IgD-negative memory B cell (primary cell): Measurements from ENCODE around the gene GPRIN1. TPM values are rescaled to one million over a fixed set of nuclear protein-coding genes. Genes with fewer than 3 reads are reported as not detected.
"Not testable (repeated sequence)": the region's sequence is repeated elsewhere in the genome, so short reads cannot be mapped to it uniquely, and the experiment has no call there.

Experiments used
- H3K27ac Mint-ChIP-seq, 3 donors: one replicate each; pipeline ENCODE4 v1.8.0; 2020 to 2022; ENCODE audit warnings: mild to moderate bottlenecking in 3 of 3, mixed read lengths in 3 of 3, moderate library complexity in 1 of 3
- H3K27me3 Mint-ChIP-seq: one replicate; pipeline ENCODE4 v1.8.0; 2021; ENCODE audit warnings: mixed read lengths
- H3K36me3 Mint-ChIP-seq: one replicate; pipeline ENCODE4 v1.8.0; 2020; ENCODE audit warnings: mild to moderate bottlenecking, mixed read lengths
- H3K4me1 Mint-ChIP-seq, 3 donors: one replicate each; pipeline ENCODE4 v1.8.0; 2020 to 2022; ENCODE audit warnings: mixed read lengths in 3 of 3, mild to moderate bottlenecking in 1 of 3
- H3K4me3 Mint-ChIP-seq, 4 donors: one replicate each; pipeline ENCODE4 v1.8.0; 2020 to 2022; ENCODE audit warnings: mild to moderate bottlenecking in 4 of 4, mixed read lengths in 4 of 4, moderate library complexity in 3 of 4
- H3K9me3 Mint-ChIP-seq, 3 donors: one replicate each; pipeline ENCODE4 v1.8.0; 2020 to 2021; ENCODE audit warnings: mixed read lengths in 3 of 3, mild to moderate bottlenecking in 1 of 3
- polyA plus RNA-seq: library from polyadenylated mRNA; unstranded; fragments of 300-500 nt; fragmentation: Illumina TruSeq; gene quantifications from one replicate; pipeline ENCODE4 v1.2.3, GENCODE V29; 2021

The GPRIN1 gene
- polyA plus RNA-seq, 1 donor from 2014 or later = 0.35 TPM

DNA sequence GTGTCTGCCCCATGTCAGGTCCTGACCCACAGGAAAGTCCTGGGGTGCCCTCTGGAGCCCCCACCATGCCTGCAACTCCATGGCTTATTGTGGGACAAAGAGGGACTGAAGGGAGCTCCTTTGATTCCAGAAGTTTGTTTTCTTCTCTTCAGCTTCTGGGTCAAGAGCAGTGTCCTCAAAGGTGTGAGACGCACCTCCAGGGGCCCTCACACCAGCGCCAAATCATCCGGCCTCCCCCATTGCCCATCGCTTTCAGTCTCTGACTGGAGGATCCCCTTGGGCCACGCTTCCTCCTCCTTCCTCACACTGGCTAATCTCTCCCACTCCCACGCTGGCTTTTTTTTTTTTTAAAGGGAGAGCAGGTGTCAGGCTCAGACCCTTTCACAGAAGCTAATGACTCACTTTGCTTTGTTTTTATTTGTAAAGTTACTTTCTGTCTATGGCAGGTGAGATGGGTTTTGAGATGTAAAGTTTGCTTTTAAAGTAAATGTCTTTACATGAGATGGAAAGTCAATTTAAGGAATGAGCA, 44.1 kb downstream of the GPRIN1 start:
- Mint-ChIP-seq H3K36me3 (peaks cover 2% of the 10 kb centered on the region), H3K4me1 (peaks cover 0 to 4% (median 0%) of the 10 kb centered on the region in 3 donors), H3K27ac (no peak overlapping the region), H3K9me3 (no peaks in the 10 kb centered on the region), H3K27me3 (peaks cover 16% of the 10 kb centered on the region), H3K4me3 (no peak overlapping the region)

DNA sequence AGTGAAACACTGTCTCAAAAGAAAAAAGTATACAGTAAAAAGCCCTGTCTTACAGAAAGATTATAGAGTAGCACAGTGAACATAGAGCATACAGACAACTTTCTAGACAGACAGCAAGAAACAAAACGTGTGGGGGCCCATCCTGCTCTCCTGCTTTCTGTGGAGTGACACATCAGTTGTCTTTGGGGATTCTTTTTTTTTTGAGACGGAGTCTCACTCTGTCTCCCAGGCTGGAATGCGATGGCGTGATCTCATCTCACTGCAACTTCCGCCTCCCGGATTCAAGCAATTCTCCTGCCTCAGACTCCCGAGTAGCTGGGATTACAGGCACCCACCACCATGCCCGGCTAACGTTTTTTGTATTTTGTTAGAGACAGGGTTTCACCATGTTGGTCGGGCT, 46.0 kb downstream of the GPRIN1 start:
- peak overlapping the region in 1 of 3 donors; percentile 68 for H3K27ac Mint-ChIP-seq
- H3K36me3 Mint-ChIP-seq = peaks cover 2% of the 10 kb centered on the region
- H3K9me3 Mint-ChIP-seq = no peaks in the 10 kb centered on the region
- peak overlapping the region in 1 of 4 donors; percentile 42 for H3K4me3 Mint-ChIP-seq
- peaks cover 21% of the 10 kb centered on the region for H3K27me3 Mint-ChIP-seq
- peaks cover 3 to 6% (median 6%) of the 10 kb centered on the region in 3 donors for H3K4me1 Mint-ChIP-seq

DNA sequence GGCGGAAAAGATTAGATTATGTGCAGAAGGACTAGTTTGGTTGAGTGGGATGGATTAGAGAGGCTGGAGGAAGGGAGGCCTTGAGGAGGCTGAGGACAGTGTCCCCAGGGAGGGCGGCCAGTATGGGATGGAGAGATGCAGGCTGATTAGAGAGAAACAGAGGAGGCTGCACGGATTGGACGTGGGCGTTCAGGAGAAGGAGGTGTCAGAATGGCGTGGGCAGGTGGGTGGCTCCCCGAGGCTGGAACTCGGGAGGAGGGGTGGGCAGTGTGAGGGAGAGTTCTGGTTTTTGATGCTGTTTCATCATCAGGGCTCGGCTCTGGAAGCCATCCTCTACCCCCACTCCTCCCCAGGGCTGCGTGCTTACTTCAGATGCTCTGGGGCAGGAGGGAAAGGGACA, 47.8 kb downstream of the GPRIN1 start:
- peaks cover 20% of the 10 kb centered on the region for H3K27me3 Mint-ChIP-seq
- peaks cover 3 to 6% (median 6%) of the 10 kb centered on the region in 3 donors for H3K4me1 Mint-ChIP-seq
- no peak overlapping the region for H3K4me3 Mint-ChIP-seq
- H3K9me3 Mint-ChIP-seq = no peaks in the 10 kb centered on the region
- no peak overlapping the region for H3K27ac Mint-ChIP-seq
- H3K36me3 Mint-ChIP-seq = peaks cover 2% of the 10 kb centered on the region

DNA sequence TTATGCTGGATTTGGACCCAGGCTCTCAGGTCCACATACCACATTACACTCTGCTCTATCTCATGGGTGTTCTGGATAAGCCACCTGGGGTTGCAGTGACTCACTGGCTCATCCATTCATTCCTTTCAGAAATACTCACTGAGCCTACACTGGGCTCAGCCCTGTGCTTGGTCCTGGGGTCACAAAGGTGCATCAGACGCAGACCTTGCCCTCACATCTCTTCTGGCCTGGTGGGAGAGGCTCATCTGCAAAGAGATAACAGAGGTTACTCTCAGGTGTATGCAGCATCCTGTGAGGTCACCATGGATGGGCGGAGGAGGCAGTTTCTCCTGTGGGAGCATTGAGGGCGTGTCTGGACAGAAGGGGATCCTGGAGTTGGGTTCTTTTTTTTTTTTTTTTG, 48.7 kb downstream of the GPRIN1 start:
- Mint-ChIP-seq H3K9me3 (no peaks in the 10 kb centered on the region), H3K36me3 (peaks cover 2% of the 10 kb centered on the region), H3K4me1 (peaks cover 3 to 6% (median 6%) of the 10 kb centered on the region in 3 donors), H3K4me3 (peak overlapping the region in 1 of 4 donors; percentile 57), H3K27me3 (peaks cover 18% of the 10 kb centered on the region), H3K27ac (peak overlapping the region in 1 of 3 donors; percentile 46)

DNA sequence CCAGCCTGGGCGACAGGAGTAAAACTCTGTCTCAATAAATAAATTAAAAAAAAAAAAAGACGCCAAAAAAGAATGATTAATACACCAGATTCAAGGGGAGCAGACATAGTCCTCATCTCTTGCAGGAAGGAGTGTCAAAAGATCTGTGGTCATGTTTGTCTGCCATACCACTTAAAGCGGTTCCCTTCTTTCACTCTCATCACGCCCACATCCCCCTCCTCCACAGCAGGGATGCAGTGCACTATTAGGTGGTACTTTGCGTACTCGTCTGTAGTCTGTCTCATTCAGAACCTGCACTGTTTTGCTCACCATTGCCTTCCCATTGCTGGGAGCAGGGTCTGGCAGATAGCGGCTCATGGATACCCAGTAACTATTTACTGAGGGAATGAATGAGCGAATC, 49.6 kb downstream of the GPRIN1 start:
- no peak overlapping the region for H3K27ac Mint-ChIP-seq
- H3K4me1 Mint-ChIP-seq = peaks cover 4 to 6% (median 4%) of the 10 kb centered on the region in 3 donors
- peaks cover 2% of the 10 kb centered on the region for H3K36me3 Mint-ChIP-seq
- H3K9me3 Mint-ChIP-seq = no peaks in the 10 kb centered on the region
- no peak overlapping the region for H3K4me3 Mint-ChIP-seq
- peaks cover 17% of the 10 kb centered on the region for H3K27me3 Mint-ChIP-seq

DNA sequence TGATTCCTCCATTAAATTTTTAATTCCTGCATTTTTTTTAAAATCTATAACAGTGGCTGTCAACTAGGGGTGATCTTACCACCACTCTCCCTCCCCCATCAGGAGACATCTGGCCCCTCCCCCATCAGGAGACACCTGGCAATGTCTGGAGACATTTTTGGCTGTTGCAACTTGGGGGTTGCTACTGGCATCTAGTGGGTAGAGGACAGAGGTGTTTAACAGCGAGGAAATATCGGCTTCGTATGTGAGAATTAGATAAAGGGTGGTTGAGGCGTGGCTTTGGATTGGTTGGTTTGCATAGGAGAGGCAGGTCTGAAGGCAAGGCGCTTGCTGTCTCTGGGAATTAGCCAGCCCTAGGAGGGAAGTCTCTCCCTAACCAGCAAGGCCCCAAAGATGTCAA, 50.3 kb downstream of the GPRIN1 start:
- no peaks in the 10 kb centered on the region for H3K9me3 Mint-ChIP-seq
- H3K4me1 Mint-ChIP-seq = peaks cover 4 to 11% (median 7%) of the 10 kb centered on the region in 3 donors
- no peak overlapping the region for H3K27ac Mint-ChIP-seq
- H3K36me3 Mint-ChIP-seq = peaks cover 2% of the 10 kb centered on the region
- no peak overlapping the region for H3K4me3 Mint-ChIP-seq
- H3K27me3 Mint-ChIP-seq = peaks cover 16% of the 10 kb centered on the region

DNA sequence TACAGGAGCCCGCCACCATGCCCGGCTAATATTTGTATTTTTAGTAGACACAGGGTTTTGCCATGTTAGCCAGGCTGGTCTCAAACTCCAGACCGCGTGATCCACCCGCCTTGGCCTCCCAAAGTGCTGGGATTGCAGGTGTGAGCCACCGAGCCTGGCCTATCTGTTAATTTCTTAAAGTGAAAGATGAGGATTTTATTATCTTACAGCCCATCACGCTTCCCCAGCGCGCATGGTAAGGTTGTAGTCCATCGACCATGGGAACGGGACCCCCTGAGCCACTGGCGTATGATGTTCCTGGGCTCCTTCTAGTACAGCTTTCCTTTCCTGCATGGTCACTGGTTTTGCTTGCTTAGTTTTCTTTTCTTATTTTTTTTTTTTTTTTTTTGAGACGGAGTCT, 52.1 kb downstream of the GPRIN1 start:
- H3K4me3 Mint-ChIP-seq = no peak overlapping the region
- no peaks in the 10 kb centered on the region for H3K9me3 Mint-ChIP-seq
- peaks cover 2% of the 10 kb centered on the region for H3K36me3 Mint-ChIP-seq
- H3K27me3 Mint-ChIP-seq = peaks cover 11% of the 10 kb centered on the region
- peaks cover 6 to 12% (median 12%) of the 10 kb centered on the region in 3 donors for H3K4me1 Mint-ChIP-seq
- no peak overlapping the region for H3K27ac Mint-ChIP-seq

DNA sequence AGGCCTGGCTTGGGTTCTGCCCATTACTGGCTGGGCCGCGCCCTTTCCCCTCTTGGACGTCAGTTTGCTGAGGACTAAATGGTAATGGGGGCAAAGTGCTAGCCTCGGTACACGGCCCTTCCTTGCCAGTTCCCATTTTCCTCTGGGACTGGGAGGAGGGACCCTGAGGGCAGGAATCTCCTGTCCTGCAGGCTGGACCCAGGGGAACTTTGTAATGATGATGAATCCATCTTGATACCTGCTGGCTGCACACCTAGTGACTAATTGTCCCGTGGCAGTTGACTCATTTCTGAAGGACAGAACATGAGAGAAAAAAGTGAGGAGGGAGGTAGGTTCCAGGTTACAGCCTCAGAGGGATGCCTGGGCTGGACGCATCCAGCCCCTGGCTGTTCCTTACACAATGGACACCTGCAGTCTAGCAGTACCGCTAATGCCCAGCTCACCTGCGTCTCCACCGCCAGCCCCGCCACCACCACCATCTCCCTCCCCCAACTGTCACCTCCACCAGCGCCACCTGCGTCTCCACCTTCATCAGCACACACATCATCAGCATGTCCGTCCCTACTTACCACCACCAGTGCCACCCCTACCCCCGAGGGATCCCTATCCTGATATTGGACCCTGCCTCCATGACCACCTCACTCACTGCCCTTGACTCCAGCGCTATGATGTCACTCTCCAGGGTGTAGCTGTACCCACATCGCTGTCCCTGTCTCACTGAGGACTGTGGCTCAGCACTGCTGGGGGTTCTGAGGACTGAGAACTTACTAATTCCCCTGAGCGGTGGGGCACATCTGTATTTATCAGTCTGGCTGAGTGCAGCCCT, 56.5 kb downstream of the GPRIN1 start:
- Mint-ChIP-seq H3K27ac (peak overlapping the region in 1 of 3 donors; percentile 82), H3K36me3 (no peaks in the 10 kb centered on the region), H3K4me3 (no peak overlapping the region), H3K4me1 (peaks cover 10 to 19% (median 11%) of the 10 kb centered on the region in 3 donors), H3K9me3 (no peaks in the 10 kb centered on the region), H3K27me3 (peaks cover 4% of the 10 kb centered on the region)

DNA sequence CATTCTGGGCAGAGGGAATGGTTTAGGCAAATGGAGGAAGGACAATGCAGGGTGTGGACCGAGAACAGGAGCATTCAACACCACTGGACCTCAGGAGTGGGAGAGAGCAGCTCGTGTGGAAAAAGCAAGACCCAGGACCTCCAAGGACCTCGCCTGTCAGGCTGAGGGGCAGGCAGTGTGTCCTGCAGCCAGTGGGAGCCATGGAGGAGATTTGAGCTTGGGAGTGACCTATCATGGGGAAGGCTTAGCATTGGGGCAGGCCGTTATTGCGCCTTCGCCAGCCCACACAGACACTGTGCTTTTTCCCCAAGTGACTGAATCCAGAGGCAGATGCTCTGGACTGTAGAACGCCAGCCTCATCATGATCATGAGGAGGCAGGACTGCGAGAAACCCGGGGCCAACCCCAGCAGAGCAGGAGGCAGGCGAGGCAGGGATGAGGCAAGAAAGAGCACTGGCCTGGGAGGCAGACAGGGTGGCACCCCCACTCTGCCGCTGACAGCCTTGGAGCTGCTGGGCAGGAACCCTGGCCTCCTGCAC, 57.6 kb downstream of the GPRIN1 start:
- Mint-ChIP-seq H3K4me3 (peak overlapping the region in 1 of 4 donors; percentile 65), H3K27me3 (peaks cover 4% of the 10 kb centered on the region), H3K36me3 (no peaks in the 10 kb centered on the region), H3K27ac (peak overlapping the region in 1 of 3 donors; percentile 74), H3K9me3 (no peaks in the 10 kb centered on the region), H3K4me1 (peaks cover 10 to 22% (median 11%) of the 10 kb centered on the region in 3 donors)

DNA sequence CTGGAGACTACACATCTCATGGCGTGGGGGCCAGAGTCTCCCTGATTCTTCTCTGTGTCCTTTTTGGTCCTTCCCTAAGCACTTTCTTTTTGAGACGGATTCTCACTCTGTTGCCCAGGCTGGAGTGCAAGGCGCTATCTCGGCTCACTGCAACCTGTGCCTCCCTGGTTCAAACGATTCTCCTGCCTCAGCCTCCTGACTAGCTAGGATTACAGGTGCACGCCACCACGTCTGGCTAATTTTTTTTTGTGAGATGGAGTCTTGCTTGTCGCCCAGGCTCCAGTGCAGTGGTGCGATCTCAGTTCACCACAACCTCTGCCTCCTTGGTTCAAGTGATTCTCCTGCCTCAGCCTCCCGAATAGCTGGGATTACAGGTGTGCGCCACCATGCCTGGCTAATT, 59.0 kb downstream of the GPRIN1 start:
- not testable (repeated sequence) for H3K9me3 Mint-ChIP-seq, H3K27me3 Mint-ChIP-seq, H3K36me3 Mint-ChIP-seq
- peaks cover 11 to 24% (median 13%) of the 10 kb centered on the region in 3 donors for H3K4me1 Mint-ChIP-seq
- H3K4me3 Mint-ChIP-seq = peak overlapping the region; percentile 40 to 82 (median 64)
- peak overlapping the region in 1 of 3 donors; percentile 39 for H3K27ac Mint-ChIP-seq

DNA sequence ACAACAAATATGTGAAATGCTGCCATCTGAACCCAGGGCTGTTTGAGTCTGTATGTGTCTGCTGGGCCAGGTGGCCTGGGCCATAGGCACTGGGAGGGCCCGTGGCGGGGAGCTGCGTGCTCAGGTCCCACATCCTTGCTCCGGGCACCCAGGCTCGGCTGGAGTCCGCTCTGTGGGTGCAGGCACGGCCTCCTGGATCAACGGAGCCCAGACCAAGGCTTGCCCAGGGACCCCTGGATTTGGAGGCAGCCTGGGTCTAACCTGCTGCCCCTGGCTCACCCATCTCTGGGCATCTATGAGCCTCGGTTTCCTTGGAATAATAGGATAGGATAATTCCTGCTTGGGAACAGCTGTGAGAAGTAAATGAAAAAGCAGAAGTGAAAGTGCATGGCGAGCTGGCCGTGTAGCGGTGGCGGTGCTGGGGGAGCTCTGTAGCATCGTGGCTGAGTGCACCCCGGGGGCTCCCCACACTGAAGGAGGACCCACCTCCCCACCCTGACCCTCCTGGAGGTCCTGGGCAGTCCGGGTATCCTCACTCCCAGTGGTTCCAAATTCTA, 59.6 kb downstream of the GPRIN1 start:
- Mint-ChIP-seq H3K27me3 (peaks cover 3% of the 10 kb centered on the region), H3K36me3 (no peaks in the 10 kb centered on the region), H3K4me1 (peaks cover 11 to 23% (median 13%) of the 10 kb centered on the region in 3 donors), H3K4me3 (peak overlapping the region; percentile 40 to 72 (median 51)), H3K27ac (peak overlapping the region in 2 of 3 donors; percentile 39 to 73), H3K9me3 (no peaks in the 10 kb centered on the region)

DNA sequence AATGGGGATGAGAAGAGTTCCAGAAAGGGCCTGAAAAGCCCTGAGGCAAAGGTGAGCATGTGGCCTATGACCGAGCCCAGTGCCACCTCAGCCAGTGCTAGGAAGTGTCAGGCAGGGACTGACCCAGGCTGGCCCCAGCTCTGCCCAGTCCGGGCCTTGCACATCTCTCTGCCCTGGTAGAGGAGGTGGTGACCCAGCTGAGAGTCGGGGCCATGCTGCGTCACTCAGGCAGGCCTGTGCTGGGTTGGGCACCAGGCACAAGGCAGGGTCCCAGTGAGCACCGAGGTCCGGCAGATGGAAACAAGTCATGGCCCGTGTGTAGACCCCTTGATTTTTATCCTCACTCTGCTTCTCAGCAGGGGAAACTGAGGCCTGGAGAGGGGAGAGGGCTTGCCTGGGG, 60.1 kb downstream of the GPRIN1 start:
- Mint-ChIP-seq H3K4me3 (no peak overlapping the region), H3K4me1 (peaks cover 8 to 21% (median 15%) of the 10 kb centered on the region in 3 donors), H3K9me3 (no peaks in the 10 kb centered on the region), H3K36me3 (no peaks in the 10 kb centered on the region), H3K27ac (peak overlapping the region in 1 of 3 donors; percentile 23), H3K27me3 (peaks cover 2% of the 10 kb centered on the region)

DNA sequence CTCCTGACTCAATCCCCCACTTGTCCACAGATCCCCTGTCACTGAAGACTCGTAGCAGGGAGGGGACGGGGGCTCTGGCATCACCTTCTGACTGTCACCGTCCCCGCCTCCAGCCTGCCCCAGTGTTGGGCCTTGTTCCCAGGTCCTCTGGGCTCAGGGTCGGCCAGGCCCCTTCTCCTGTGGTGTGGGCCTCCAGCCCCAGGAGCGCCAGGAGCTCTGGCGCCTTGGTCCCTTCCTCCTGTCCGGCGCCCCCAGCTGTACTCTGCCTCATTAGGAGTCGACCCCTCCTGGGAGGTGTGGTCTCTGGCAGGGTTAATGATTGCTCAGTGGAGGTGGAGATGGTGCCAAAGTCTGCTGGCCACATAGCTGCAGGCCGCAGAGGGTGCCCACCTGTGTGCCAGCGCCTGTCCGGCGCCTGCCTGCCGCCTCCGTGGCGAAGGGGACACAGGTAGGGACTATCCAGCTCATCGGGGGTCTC, 61.0 kb downstream of the GPRIN1 start, which contains the start of gene CDHR2:
Gene CDHR2, plus strand, starts transcription at position 376 of the 478 bp plus-strand sequence. CDS start 16,011 bp downstream, outside the sequence.
- Mint-ChIP-seq H3K27ac (peak within 1 kb of the TSS in 2 of 3 donors; percentile 23 to 39), H3K9me3 (no peaks in the 10 kb centered on the region), H3K36me3 (no peaks in the 10 kb centered on the region), H3K27me3 (peaks cover 2% of the 10 kb centered on the region), H3K4me3 (peak within 1 kb of the TSS in 1 of 4 donors; percentile 47), H3K4me1 (peaks cover 6 to 23% (median 18%) of the 10 kb centered on the region in 3 donors)

DNA sequence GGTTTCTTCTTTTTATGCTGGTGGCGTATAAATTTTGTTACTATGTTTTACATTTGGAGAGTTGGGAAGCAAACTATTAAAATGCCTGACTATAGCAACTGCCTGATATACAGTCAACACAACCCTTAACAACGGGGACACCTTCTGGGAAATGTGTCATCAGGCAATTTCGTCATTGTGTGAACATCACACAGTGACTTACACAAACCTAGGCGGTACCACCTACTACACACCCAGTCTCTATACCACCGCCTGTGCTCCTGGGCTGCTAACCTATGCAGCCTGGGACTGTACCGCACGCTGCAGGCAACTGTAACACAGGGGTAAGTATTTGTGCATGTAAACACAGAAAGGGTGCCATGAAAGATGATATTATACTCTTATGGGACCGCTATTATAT, 62.2 kb downstream of the GPRIN1 start:
- Mint-ChIP-seq H3K27ac (peak overlapping the region in 1 of 3 donors; percentile 63), H3K4me3 (peak overlapping the region in 1 of 4 donors; percentile 21), H3K27me3 (peaks cover 2% of the 10 kb centered on the region), H3K9me3 (no peaks in the 10 kb centered on the region), H3K36me3 (no peaks in the 10 kb centered on the region), H3K4me1 (peaks cover 10 to 22% (median 20%) of the 10 kb centered on the region in 3 donors)
